ENCODE measurements around the gene PTMS. TPM values are rescaled to one million over a fixed set of nuclear protein-coding genes. Genes with fewer than 3 reads are reported as not detected.

The PTMS gene
- total RNA-seq, 1 donor from 2014 or later = 266 TPM

- no peak for TF ChIP-seq CTCF (conservative IDR thresholded peaks at IDR 0.05; ENCODE audit: low read depth, low read length)
- no peak overlapping the region for H3K4me3 ChIP-seq (ENCODE audit: low read depth, low read length)
- DNase-seq (ENCODE audit: low read depth) = no peak
Observed at GRCh38 chr12:6784296-6784695, 18.1 kb downstream of the PTMS start.

- H3K4me3 ChIP-seq (ENCODE audit: low read depth, low read length) = no peak overlapping the region
- no peak for TF ChIP-seq CTCF (conservative IDR thresholded peaks at IDR 0.05; ENCODE audit: low read depth, low read length)
- no peak for DNase-seq (ENCODE audit: low read depth)
Observed at GRCh38 chr12:6784761-6785160, 18.6 kb downstream of the PTMS start.

- TF ChIP-seq CTCF (conservative IDR thresholded peaks at IDR 0.05; ENCODE audit: low read depth, low read length) = no peak
- DNase-seq (ENCODE audit: low read depth) = no peak
- no peak overlapping the region for H3K4me3 ChIP-seq (ENCODE audit: low read depth, low read length)
Observed at GRCh38 chr12:6786416-6787094, 20.4 kb downstream of the PTMS start.

GRCh38 chr12:6787309-6787708 lies 21.1 kb downstream of the PTMS start:
- DNase-seq (ENCODE audit: low read depth) = no peak
- no peak for TF ChIP-seq CTCF (conservative IDR thresholded peaks at IDR 0.05; ENCODE audit: low read depth, low read length)
- no peak overlapping the region for H3K4me3 ChIP-seq (ENCODE audit: low read depth, low read length)

- H3K4me3 ChIP-seq (ENCODE audit: low read depth, low read length) = no peak within 1 kb of the TSS
- TF ChIP-seq CTCF (conservative IDR thresholded peaks at IDR 0.05; ENCODE audit: low read depth, low read length) = no peak
- no peak for DNase-seq (ENCODE audit: low read depth)
Observed at GRCh38 chr12:6788972-6789924, 23.1 kb downstream of the PTMS start, which contains the start of gene CD4. CD4 (plus strand) TSS chr12:6789528; CDS start chr12:6800139, 10,611 bp downstream.

- H3K4me3 ChIP-seq (ENCODE audit: low read depth, low read length) = no peak overlapping the region
- no peak for TF ChIP-seq CTCF (conservative IDR thresholded peaks at IDR 0.05; ENCODE audit: low read depth, low read length)
- no peak for DNase-seq (ENCODE audit: low read depth)
Observed at GRCh38 chr12:6790496-6791150, 24.5 kb downstream of the PTMS start.
